KOPT-K1 (cell line): ENCODE results near the gene CNTNAP2.
"Not testable (repeated sequence)": the region's sequence is repeated elsewhere in the genome, so short reads cannot be mapped to it uniquely, and the experiment has no call there.

ENCODE experiments used
- H3K27ac ChIP-seq: fragments of 200-600 bp; sonication (generic); 2 replicates; pipeline ENCODE4 v1.5.1; 2016; ENCODE audit warnings: antibody characterized with exemption, mild to moderate bottlenecking, low read depth, low read length; ENCODE audit not compliant: poor library complexity, severe bottlenecking
- H3K36me3 ChIP-seq: fragments of 200-600 bp; sonication (generic); 2 replicates; pipeline ENCODE4 v1.5.1; 2017; ENCODE audit warnings: antibody characterized with exemption, mild to moderate bottlenecking, low read length, moderate library complexity; ENCODE audit not compliant: insufficient read depth
- H3K9me3 ChIP-seq: fragments of 200-600 bp; sonication (generic); 2 replicates; pipeline ENCODE4 v1.5.1; 2017; ENCODE audit warnings: antibody characterized with exemption, low read length, mild to moderate bottlenecking; ENCODE audit not compliant: insufficient read depth, poor library complexity, severe bottlenecking

Gene CNTNAP2

GRCh38 chr7:148045521-148045920 is 1928.9 kb downstream of the CNTNAP2 start:
- H3K9me3 ChIP-seq, result no peaks in the 10 kb centered on the region
- no peak overlapping the region for H3K27ac ChIP-seq
- H3K36me3 ChIP-seq, result no peaks in the 10 kb centered on the region

- no peak overlapping the region for H3K27ac ChIP-seq
- no peaks in the 10 kb centered on the region for H3K9me3 ChIP-seq
- H3K36me3 ChIP-seq, result no peaks in the 10 kb centered on the region
These were observed 1932.5 kb downstream of the CNTNAP2 start for GRCh38 chr7:148049068-148049467.

GRCh38 chr7:148050492-148051158 is 1934.0 kb downstream of the CNTNAP2 start:
- Histone ChIP-seq H3K27ac (no peak overlapping the region), H3K9me3 (no peaks in the 10 kb centered on the region), H3K36me3 (no peaks in the 10 kb centered on the region)

GRCh38 chr7:148056406-148056805 is 1939.8 kb downstream of the CNTNAP2 start:
- H3K9me3 ChIP-seq, result no peaks in the 10 kb centered on the region
- no peaks in the 10 kb centered on the region for H3K36me3 ChIP-seq
- H3K27ac ChIP-seq, result no peak overlapping the region

GRCh38 chr7:148058092-148058491 is 1941.5 kb downstream of the CNTNAP2 start:
- Histone ChIP-seq H3K9me3 (no peaks in the 10 kb centered on the region), H3K27ac (no peak overlapping the region), H3K36me3 (no peaks in the 10 kb centered on the region)

GRCh38 chr7:148058753-148059152 is 1942.2 kb downstream of the CNTNAP2 start:
- Histone ChIP-seq H3K9me3 (no peaks in the 10 kb centered on the region), H3K27ac (no peak overlapping the region), H3K36me3 (no peaks in the 10 kb centered on the region)

GRCh38 chr7:148060724-148061123 is 1944.1 kb downstream of the CNTNAP2 start:
- no peaks in the 10 kb centered on the region for H3K9me3 ChIP-seq
- no peak overlapping the region for H3K27ac ChIP-seq
- H3K36me3 ChIP-seq, result no peaks in the 10 kb centered on the region

- H3K27ac ChIP-seq, H3K36me3 ChIP-seq, H3K9me3 ChIP-seq: not testable (repeated sequence)
These were observed 1961.5 kb downstream of the CNTNAP2 start for GRCh38 chr7:148078111-148078510.

- no peaks in the 10 kb centered on the region for H3K9me3 ChIP-seq
- H3K27ac ChIP-seq, result no peak overlapping the region
- no peaks in the 10 kb centered on the region for H3K36me3 ChIP-seq
These were observed 1962.8 kb downstream of the CNTNAP2 start for GRCh38 chr7:148079206-148080080.

GRCh38 chr7:148083448-148083847 is 1966.8 kb downstream of the CNTNAP2 start:
- Histone ChIP-seq H3K27ac (no peak overlapping the region), H3K36me3 (no peaks in the 10 kb centered on the region), H3K9me3 (no peaks in the 10 kb centered on the region)

GRCh38 chr7:148084138-148084537 is 1967.5 kb downstream of the CNTNAP2 start:
- no peaks in the 10 kb centered on the region for H3K9me3 ChIP-seq
- no peaks in the 10 kb centered on the region for H3K36me3 ChIP-seq
- H3K27ac ChIP-seq, result no peak overlapping the region

GRCh38 chr7:148091882-148092281 is 1975.3 kb downstream of the CNTNAP2 start:
- Histone ChIP-seq H3K9me3 (no peaks in the 10 kb centered on the region), H3K36me3 (no peaks in the 10 kb centered on the region), H3K27ac (no peak overlapping the region)

GRCh38 chr7:148093375-148094166 is 1977.0 kb downstream of the CNTNAP2 start:
- H3K9me3 ChIP-seq, result no peaks in the 10 kb centered on the region
- no peaks in the 10 kb centered on the region for H3K36me3 ChIP-seq
- no peak overlapping the region for H3K27ac ChIP-seq

GRCh38 chr7:148095066-148095465 is 1978.5 kb downstream of the CNTNAP2 start:
- Histone ChIP-seq H3K27ac (no peak overlapping the region), H3K9me3 (no peaks in the 10 kb centered on the region), H3K36me3 (no peaks in the 10 kb centered on the region)

GRCh38 chr7:148104136-148104716 is 1987.6 kb downstream of the CNTNAP2 start:
- Histone ChIP-seq H3K9me3 (no peaks in the 10 kb centered on the region), H3K36me3 (no peaks in the 10 kb centered on the region), H3K27ac (no peak overlapping the region)
